GM23338 (cell line): ENCODE results near the gene ZNF20. TPM values are rescaled to one million over a fixed set of nuclear protein-coding genes. Genes with fewer than 3 reads are reported as not detected.

ENCODE experiments used
- ATAC-seq: fragments of 200-7000 bp; cut with Tn5 transposase; 3 replicates; pipeline ENCODE4 v1.9.1; 2020
- DNase-seq: peaks from one replicate; pipeline ENCODE4 v3.0.0-alpha.2; 2015; ENCODE audit warnings: low spot score
- H2AFZ ChIP-seq: fragments of 200-600 bp; sonication (generic); 2 replicates; pipeline ENCODE4 v1.8.0; 2016; ENCODE audit warnings: antibody characterized with exemption, mild to moderate bottlenecking, moderate library complexity
- H3F3A ChIP-seq: fragments of 200-600 bp; sonication (generic); replicated peaks from 2 replicates; pipeline ENCODE4 v1.8.0; 2017; ENCODE audit warnings: antibody characterized with exemption, mixed run types, low read depth
- H3K27ac ChIP-seq: fragments of 200-600 bp; sonication (generic); 2 replicates; pipeline ENCODE4 v1.6.1; 2016; ENCODE audit warnings: low read depth
- H3K27me3 ChIP-seq: fragments of 200-600 bp; sonication (generic); 2 replicates; pipeline ENCODE4 v1.8.0; 2016; ENCODE audit warnings: mild to moderate bottlenecking, mixed run types, moderate library complexity; ENCODE audit not compliant: insufficient read depth
- H3K36me3 ChIP-seq: fragments of 200-600 bp; sonication (generic); 2 replicates; pipeline ENCODE4 v1.8.0; 2016; ENCODE audit warnings: mild to moderate bottlenecking; ENCODE audit not compliant: insufficient read depth
- H3K4me1 ChIP-seq: fragments of 200-600 bp; sonication (generic); 2 replicates; pipeline ENCODE4 v1.8.0; 2016; ENCODE audit warnings: mild to moderate bottlenecking, moderate library complexity; ENCODE audit not compliant: insufficient read depth
- H3K4me2 ChIP-seq: fragments of 200-600 bp; sonication (generic); 2 replicates; pipeline ENCODE4 v1.7.1; 2017; ENCODE audit warnings: mixed run types
- H3K4me3 ChIP-seq: fragments of 200-600 bp; sonication (generic); 2 replicates; pipeline ENCODE4 v1.6.1; 2016; ENCODE audit warnings: mixed run types
- H3K79me2 ChIP-seq: fragments of 200-600 bp; sonication (generic); replicated peaks from 2 replicates; pipeline ENCODE4 v1.8.0; 2017; ENCODE audit warnings: mild to moderate bottlenecking; ENCODE audit not compliant: insufficient read depth
- H3K9me2 ChIP-seq: fragments of 200-600 bp; sonication (generic); 2 replicates; pipeline ENCODE4 v1.8.0; 2017; ENCODE audit not compliant: insufficient read depth
- H4K20me1 ChIP-seq: fragments of 200-600 bp; sonication (generic); replicated peaks from 2 replicates; pipeline ENCODE4 v1.8.0; 2017; ENCODE audit warnings: mild to moderate bottlenecking; ENCODE audit not compliant: insufficient read depth
- H3K27ac Mint-ChIP-seq: 2 replicates; pipeline ENCODE4 v1.8.0; 2020; ENCODE audit warnings: inconsistent platforms, mild to moderate bottlenecking, moderate library complexity, mixed read lengths
- H3K27me3 Mint-ChIP-seq: 3 replicates; pipeline ENCODE4 v1.8.0; 2022; ENCODE audit warnings: low read depth, mild to moderate bottlenecking, moderate library complexity, mixed read lengths, inconsistent platforms; ENCODE audit not compliant: insufficient read depth, poor library complexity
- H3K36me3 Mint-ChIP-seq: 3 replicates; pipeline ENCODE4 v1.8.0; 2021; ENCODE audit warnings: low read depth, mild to moderate bottlenecking, inconsistent platforms, moderate library complexity, mixed read lengths
- H3K4me1 Mint-ChIP-seq: 3 replicates; pipeline ENCODE4 v1.8.0; 2020; ENCODE audit warnings: mild to moderate bottlenecking, inconsistent platforms, mixed read lengths
- H3K4me3 Mint-ChIP-seq: 3 replicates; pipeline ENCODE4 v1.8.0; 2021; ENCODE audit warnings: moderate library complexity, mild to moderate bottlenecking, inconsistent platforms, mixed read lengths
- H3K9me3 Mint-ChIP-seq: 3 replicates; pipeline ENCODE4 v1.8.0; 2020; ENCODE audit warnings: moderate library complexity, mild to moderate bottlenecking, inconsistent platforms, mixed read lengths
- EZH2 ChIP-seq: fragments of 200-600 bp; sonication (generic); IDR thresholded peaks from one replicate; pipeline ENCODE4 v1.8.0; 2017; ENCODE audit warnings: antibody characterized with exemption, mild to moderate bottlenecking, low read depth; ENCODE audit not compliant: unreplicated experiment
- JUNB ChIP-seq: IDR thresholded peaks from one replicate; pipeline ENCODE4 v1.6.1; 2016; ENCODE audit warnings: antibody characterized with exemption; ENCODE audit not compliant: unreplicated experiment
- POLR2AphosphoS5 ChIP-seq: IDR thresholded peaks from 2 replicates; pipeline ENCODE4 v1.6.1; 2016; ENCODE audit warnings: antibody characterized with exemption, low read depth
- STAT1 ChIP-seq: IDR thresholded peaks from one replicate; pipeline ENCODE4 v1.6.1; 2016; ENCODE audit warnings: antibody characterized with exemption; ENCODE audit not compliant: unreplicated experiment
- ZNF331 ChIP-seq: fragments of 250-450 bp; sonication (Bioruptor Pico); IDR thresholded peaks from 2 replicates; pipeline ENCODE4 v1.5.0; 2020; ENCODE audit warnings: low read depth, mild to moderate bottlenecking, moderate library complexity
- long read RNA-seq: library from polyadenylated mRNA; unstranded; transcript quantifications from one replicate; pipeline ENCODE4 v2.0.0, GENCODE V29; 2020; ENCODE audit not compliant: unreplicated experiment
- polyA plus RNA-seq: library from polyadenylated mRNA; unstranded; fragments of >200 nt; fragmentation: Nextera tagmentation; extraction: Ambion mirVana; gene quantifications from 2 replicates; pipeline ENCODE4 v1.2.1, GENCODE V29; 2016
- total RNA-seq: library from RNA; depleted of rRNA; stranded (reverse); fragments of >200 nt; shearing (Covaris generic); gene quantifications from 2 replicates; pipeline ENCODE4 v1.2.3, GENCODE V29; 2014; rRNA removed
- TF ChIP-seq, protein P1 (sequence below): fragments of 250-450 bp; sonication (Bioruptor Pico); IDR thresholded peaks from 2 replicates; pipeline ENCODE4 v1.5.0; 2020; ENCODE audit warnings: mild to moderate bottlenecking, moderate library complexity

Gene ZNF20
- total RNA-seq: 7.5 and 15.7 TPM in 2 replicates
- polyA plus RNA-seq: 3.6 and 4.1 TPM in 2 replicates
- long read RNA-seq, transcript ZNF20-201 (4 exons, 3,061 nt): major isoform, 5 of 6 reads
- long read RNA-seq, partial matches to known transcripts: 0 of 6 reads
- long read RNA-seq, other reads (novel, unspliced or antisense): 1 of 6 reads

DNA sequence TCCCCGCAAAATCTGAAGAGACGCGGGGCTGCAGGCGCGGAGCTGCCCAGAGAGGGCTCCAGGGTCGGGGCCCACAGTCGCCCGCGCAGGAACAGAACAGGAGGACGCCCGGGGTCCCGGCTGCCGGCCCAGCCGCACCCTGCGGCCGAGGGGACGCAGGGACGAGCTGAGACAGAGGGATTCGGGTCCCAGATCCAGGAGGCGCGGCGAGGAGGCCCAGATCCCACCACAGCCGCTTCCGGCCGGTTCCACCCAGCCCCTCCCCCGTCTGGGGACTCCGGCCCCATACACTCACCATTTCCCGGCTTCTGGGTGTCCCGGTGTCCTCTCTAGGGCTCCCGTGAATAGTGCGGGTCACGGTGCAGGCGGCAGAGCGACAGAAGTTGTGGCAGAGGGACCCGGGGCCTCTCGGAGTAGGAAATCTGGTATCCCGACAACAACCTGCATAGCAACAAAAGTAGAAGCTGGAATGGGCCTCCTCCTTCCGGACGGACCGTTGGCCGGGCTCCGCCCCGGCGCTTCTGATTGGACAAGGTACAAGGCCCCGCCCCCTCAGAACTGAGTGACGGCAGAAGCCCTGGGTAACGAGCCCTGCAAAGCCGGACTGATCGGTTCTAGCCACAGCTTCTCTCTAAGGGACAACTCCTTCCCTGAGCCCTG lies at the start of gene ZNF20:
ZNF20 (minus strand) TSS at position 466 of the 660 bp plus-strand sequence; CDS start at position 298, 168 bp downstream.
- H3K9me2 ChIP-seq: no peaks in the 10 kb centered on the region
- peak within 1 kb of the TSS; percentile 70; the same call in 1 of the 2 replicates for H2AFZ ChIP-seq
- H3K4me2 ChIP-seq: peak within 1 kb of the TSS; percentile 84
- no peaks in the 10 kb centered on the region for H3K27me3 ChIP-seq
- DNase-seq: peak; percentile 99
- TF ChIP-seq, protein P1, sequence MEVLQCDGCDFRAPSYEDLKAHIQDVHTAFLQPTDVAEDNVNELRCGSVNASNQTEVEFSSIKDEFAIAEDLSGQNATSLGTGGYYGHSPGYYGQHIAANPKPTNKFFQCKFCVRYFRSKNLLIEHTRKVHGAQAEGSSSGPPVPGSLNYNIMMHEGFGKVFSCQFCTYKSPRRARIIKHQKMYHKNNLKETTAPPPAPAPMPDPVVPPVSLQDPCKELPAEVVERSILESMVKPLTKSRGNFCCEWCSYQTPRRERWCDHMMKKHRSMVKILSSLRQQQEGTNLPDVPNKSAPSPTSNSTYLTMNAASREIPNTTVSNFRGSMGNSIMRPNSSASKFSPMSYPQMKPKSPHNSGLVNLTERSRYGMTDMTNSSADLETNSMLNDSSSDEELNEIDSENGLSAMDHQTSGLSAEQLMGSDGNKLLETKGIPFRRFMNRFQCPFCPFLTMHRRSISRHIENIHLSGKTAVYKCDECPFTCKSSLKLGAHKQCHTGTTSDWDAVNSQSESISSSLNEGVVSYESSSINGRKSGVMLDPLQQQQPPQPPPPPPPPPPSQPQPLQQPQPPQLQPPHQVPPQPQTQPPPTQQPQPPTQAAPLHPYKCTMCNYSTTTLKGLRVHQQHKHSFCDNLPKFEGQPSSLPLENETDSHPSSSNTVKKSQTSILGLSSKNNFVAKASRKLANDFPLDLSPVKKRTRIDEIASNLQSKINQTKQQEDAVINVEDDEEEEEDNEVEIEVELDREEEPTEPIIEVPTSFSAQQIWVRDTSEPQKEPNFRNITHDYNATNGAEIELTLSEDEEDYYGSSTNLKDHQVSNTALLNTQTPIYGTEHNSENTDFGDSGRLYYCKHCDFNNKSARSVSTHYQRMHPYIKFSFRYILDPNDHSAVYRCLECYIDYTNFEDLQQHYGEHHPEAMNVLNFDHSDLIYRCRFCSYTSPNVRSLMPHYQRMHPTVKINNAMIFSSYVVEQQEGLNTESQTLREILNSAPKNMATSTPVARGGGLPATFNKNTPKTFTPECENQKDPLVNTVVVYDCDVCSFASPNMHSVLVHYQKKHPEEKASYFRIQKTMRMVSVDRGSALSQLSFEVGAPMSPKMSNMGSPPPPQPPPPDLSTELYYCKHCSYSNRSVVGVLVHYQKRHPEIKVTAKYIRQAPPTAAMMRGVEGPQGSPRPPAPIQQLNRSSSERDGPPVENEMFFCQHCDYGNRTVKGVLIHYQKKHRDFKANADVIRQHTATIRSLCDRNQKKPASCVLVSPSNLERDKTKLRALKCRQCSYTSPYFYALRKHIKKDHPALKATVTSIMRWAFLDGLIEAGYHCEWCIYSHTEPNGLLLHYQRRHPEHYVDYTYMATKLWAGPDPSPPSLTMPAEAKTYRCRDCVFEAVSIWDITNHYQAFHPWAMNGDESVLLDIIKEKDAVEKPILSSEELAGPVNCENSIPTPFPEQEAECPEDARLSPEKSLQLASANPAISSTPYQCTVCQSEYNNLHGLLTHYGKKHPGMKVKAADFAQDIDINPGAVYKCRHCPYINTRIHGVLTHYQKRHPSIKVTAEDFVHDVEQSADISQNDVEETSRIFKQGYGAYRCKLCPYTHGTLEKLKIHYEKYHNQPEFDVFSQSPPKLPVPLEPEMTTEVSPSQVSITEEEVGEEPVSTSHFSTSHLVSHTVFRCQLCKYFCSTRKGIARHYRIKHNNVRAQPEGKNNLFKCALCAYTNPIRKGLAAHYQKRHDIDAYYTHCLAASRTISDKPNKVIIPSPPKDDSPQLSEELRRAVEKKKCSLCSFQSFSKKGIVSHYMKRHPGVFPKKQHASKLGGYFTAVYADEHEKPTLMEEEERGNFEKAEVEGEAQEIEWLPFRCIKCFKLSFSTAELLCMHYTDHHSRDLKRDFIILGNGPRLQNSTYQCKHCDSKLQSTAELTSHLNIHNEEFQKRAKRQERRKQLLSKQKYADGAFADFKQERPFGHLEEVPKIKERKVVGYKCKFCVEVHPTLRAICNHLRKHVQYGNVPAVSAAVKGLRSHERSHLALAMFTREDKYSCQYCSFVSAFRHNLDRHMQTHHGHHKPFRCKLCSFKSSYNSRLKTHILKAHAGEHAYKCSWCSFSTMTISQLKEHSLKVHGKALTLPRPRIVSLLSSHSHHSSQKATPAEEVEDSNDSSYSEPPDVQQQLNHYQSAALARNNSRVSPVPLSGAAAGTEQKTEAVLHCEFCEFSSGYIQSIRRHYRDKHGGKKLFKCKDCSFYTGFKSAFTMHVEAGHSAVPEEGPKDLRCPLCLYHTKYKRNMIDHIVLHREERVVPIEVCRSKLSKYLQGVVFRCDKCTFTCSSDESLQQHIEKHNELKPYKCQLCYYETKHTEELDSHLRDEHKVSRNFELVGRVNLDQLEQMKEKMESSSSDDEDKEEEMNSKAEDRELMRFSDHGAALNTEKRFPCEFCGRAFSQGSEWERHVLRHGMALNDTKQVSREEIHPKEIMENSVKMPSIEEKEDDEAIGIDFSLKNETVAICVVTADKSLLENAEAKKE (CRISPR knock-in tag): no peak
- TF ChIP-seq POLR2AphosphoS5: peak; percentile 82
- Mint-ChIP-seq H3K4me3 (peak within 1 kb of the TSS; percentile 97), H3K9me3 (peaks cover 32% of the 10 kb centered on the region), H3K36me3 (peaks cover 74% of the 10 kb centered on the region), H3K27ac (peak within 1 kb of the TSS; percentile 99), H3K27me3 (peaks cover 23% of the 10 kb centered on the region), H3K4me1 (peaks cover 21% of the 10 kb centered on the region)
- peak within 1 kb of the TSS; percentile 83 for H3K4me3 ChIP-seq
- H3K4me1 ChIP-seq: peaks cover 21% of the 10 kb centered on the region
- 0 out of 2 replicates have a peak, but pooled peaks cover 7% of the 10 kb centered on the region for H3F3A ChIP-seq
- H3K27ac ChIP-seq: peak within 1 kb of the TSS; percentile 98
- H3K36me3 ChIP-seq: peaks cover 38% of the 10 kb centered on the region
- ATAC-seq: peak; percentile 93
- H3K79me2 ChIP-seq: peaks cover 29% of the 10 kb centered on the region
- peaks cover 7% of the 10 kb centered on the region; the same call in 1 of the 2 replicates for H4K20me1 ChIP-seq

DNA sequence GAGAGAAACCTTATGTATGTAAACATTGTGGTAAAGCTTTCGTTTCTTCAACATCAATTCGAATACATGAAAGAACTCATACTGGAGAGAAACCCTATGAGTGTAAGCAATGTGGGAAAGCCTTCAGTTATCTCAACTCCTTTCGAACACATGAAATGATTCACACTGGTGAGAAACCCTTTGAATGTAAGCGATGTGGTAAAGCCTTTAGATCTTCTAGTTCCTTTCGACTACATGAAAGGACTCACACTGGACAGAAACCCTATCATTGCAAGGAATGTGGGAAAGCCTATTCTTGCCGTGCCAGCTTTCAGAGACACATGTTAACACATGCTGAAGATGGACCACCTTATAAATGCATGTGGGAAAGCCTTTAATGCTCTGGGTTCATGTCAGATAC lies 47.5 kb upstream of the ZNF20 start:
- H3K27ac ChIP-seq: no peak overlapping the region
- no peaks in the 10 kb centered on the region for H3K27me3 ChIP-seq
- no peaks in the 10 kb centered on the region for H4K20me1 ChIP-seq
- Mint-ChIP-seq H3K4me3 (no peak overlapping the region), H3K27me3 (no peaks in the 10 kb centered on the region), H3K9me3 (peaks cover 91% of the 10 kb centered on the region), H3K4me1 (no peaks in the 10 kb centered on the region), H3K36me3 (peaks cover 92% of the 10 kb centered on the region), H3K27ac (no peak overlapping the region)
- DNase-seq (no peak), ATAC-seq (no peak)
- H3K9me2 ChIP-seq: no peaks in the 10 kb centered on the region
- H2AFZ ChIP-seq: no peak overlapping the region
- no peak overlapping the region for H3K4me2 ChIP-seq
- no peaks in the 10 kb centered on the region for H3F3A ChIP-seq
- TF ChIP-seq STAT1 (no peak), ZNF331 (no peak), EZH2 (no peak), JUNB (no peak)
- no peak overlapping the region for H3K4me3 ChIP-seq
- H3K4me1 ChIP-seq: no peaks in the 10 kb centered on the region
- H3K36me3 ChIP-seq: peaks cover 38% of the 10 kb centered on the region
- peaks cover 1% of the 10 kb centered on the region; the same call in 1 of the 2 replicates for H3K79me2 ChIP-seq
